HG03342 (cell line): ENCODE results near the gene ZNF267.
"Not testable (repeated sequence)": the region's sequence is repeated elsewhere in the genome, so short reads cannot be mapped to it uniquely, and the experiment has no call there.

ENCODE experiments used
- ATAC-seq: cut with Tn5 transposase; IDR thresholded peaks from one replicate; pipeline ENCODE4 v1.9.1; 2021; ENCODE audit warnings: mild to moderate bottlenecking, moderate library complexity; ENCODE audit not compliant: unreplicated experiment

ZNF267 gene

DNA sequence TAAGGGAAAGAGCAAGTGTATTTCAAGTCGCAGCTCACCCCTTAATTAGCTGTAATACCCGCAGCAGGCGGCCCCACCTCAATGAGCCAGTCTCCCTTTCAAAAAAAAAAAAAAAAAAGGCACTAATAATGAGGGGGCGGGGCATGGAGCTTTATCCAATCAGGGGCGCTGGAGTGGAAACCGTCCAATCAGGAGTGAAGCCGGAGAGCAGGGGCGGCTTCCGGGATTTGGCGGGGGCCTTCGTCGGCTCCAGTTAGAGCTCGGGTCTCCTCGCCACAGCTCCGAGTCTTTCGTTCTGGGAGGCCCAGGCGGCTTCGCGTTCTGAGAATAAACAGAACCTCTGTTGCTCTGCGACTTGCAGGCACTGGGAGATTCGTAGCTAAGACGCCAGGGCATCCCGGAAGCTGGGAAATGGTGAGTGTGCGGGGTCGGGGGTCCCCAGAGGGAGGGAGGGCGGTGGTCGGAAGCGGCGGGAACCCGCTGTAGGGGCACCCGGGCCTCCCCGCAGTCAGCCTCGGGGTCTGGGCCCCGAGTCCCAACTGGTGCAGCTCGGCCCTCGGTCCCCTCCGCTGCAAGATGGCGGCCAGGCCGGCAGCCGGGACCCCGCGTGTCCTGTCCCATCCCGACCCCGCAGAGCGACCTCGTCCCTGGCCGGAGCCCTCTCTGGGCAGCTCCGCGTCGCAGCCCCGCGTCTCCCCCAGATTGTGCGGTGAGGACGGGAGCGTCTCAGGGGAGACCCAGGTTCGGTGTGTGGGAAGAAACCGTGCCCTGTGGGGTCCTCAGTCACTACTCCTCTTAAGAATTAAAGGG, at the start of gene ZNF267:
ZNF267 (plus strand) TSS at position 252 of the 810 bp plus-strand sequence; CDS start at position 412, 160 bp downstream.
- peak; percentile 41 for ATAC-seq

DNA sequence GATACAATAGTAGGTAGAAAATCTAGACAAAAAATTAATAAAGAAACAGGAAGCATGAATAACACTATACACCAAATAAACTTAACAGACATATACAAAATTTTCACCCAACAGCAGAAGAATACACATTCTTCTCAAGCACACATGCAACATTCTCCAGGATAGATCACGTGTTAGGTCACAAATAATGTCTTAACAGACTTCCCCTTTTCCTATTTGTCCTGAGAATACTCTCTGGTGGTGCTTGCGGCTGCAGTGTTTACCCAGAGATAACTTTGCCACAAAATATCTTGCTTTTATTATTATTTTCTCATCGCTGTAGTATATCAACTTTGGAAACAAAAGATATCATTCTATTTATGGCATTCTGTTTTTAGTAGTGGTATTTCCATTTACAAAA, 40.6 kb upstream of the ZNF267 start:
- no peak for ATAC-seq

DNA sequence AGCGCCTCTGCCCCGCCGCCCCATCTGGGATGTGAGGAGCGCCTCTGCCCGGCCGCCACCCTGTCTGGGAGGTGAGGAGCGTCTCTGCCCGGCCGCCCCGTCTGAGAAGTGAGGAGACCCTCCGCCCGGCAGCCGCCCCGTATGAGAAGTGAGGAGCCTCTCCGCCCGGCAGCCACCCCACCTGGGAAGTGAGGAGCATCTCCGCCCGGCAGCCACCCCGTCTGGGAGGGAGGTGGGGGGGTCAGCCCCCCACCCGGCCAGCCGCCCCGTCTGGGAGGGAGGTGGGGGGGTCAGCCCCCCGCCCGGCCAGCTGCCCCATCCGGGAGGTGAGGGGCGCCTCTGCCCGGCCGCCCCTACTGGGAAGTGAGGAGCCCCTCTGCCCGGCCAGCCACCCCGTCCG, 37.2 kb upstream of the ZNF267 start:
- ATAC-seq = not testable (repeated sequence)

DNA sequence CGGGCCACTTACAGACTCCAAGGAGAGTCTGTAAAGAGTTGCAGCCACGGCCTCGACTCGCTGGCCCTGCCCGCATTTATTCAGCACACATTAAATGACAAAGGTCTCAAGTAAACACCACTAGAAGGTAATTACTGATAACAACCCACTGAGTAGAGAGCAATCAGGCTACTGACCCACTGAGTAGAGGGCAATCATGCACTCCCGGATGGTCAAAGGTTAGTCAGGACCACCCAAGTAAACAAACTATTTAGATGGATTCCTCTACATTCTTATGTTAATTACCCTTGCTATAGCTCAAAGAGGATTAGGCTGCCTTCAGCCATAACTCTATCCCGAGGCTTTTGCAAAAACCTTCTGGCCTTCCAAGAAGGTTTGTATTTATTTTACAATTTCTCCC, 30.7 kb upstream of the ZNF267 start:
- no peak for ATAC-seq

DNA sequence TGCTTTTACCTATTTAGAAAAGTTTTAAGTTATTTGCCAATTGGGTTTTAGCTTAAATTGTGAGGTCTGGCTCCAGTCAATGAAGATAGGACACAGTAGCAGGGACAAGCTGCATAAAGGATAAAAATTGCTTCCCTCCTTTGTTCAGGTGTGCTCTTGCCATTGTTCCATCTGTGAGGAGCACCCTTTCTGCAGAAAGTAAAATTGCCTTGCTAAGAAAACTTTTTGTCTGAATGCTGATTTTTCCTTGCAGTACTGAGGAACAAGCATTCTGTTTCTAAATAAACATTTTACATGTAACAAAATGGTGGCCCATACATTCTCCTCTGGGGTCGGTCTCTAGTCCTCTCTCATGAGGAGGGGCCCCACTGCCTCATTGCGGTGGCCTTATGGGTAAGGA, 25.0 kb upstream of the ZNF267 start:
- ATAC-seq = not testable (repeated sequence)

DNA sequence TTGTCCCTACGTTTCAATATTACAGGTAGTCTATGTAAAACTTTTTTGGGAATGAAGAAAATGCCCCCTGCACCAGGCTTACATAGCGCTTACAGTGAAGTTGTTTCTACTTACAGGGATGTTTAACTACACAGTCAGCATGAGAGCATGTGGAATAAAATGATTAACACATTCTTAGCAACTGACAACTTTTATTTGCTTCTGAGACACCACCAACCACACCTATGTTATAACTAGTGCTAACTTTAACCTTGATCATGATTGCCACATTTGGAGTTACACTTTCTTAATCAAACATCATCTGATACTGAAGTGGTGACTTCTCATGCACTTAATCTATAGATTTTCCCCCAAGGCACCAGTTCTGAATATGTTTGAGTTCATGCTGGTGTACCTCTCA, 20.3 kb upstream of the ZNF267 start:
- ATAC-seq = no peak

DNA sequence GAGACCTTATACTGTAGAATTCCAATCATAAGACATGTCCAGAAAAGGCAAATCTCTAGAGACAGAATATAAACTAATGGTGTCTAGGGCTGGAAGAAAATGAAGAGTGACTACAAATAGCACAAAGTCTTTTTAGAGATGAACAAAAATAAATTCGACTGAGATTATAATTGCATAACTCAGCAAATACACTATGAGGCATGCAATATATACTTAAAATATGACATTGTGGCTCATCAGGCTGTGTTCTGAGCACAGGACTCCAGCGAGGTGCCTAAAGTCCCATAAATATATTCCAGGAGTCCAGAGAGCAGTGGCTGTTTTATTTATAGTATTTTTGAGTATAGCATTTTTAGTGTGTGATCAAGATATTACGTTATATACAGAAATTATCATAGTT, 13.1 kb upstream of the ZNF267 start:
- ATAC-seq = no peak

DNA sequence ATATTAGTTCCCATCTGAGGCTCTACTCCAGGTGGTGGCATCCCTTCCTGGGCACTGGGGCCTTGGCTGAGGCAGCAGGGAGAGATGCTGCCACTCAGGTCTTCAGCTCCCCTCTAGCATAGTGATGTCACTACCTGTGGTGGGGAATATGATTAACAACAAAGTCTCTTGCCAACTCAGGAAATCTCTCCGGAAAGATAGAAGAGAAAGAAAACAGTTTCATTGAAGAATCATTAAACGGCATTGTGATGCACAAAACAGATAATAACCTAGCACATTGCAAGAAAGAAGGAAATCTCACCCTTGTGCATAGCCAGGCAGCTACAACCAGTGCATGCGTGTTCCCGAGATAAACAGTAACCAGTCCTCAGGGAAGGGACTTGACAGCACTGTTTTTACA, 12.2 kb upstream of the ZNF267 start:
- ATAC-seq = no peak

DNA sequence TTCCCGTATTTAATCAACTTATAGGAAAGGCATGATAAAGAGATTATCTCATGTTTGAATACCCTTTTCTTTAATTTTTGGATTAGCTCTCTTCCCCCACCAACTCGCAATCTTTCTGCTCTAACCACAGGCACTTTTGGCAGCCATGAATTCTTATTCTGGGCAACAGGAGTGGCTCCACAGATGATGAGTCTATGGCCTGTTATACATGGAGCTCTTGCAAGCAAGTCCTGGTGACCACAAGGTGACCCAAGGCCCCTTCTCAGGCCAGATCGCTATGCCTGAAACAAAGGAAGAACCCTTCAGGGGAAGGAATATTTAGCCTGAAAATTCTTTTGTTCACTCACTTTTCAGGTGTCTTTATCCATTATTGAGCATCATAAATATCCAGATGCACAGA, 10.8 kb upstream of the ZNF267 start:
- no peak for ATAC-seq

DNA sequence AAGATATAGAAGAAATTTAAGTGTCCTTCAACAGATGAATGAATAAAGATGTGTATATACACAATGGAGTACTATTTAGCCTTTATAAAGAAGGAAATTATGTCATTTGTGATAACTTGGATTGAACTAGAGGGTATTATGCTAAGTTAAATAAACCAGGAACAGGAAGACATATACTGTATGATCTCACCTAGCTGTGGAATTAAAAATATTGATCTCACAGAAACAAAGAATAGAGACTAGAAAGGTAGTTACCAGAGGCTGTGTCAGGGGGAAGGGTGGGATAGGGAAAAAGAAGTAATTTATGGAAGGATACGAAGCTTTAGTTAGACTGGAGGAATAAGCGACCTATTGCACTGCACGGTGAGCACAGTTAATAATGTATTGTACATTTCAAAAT, 5.4 kb upstream of the ZNF267 start:
- no peak for ATAC-seq

DNA sequence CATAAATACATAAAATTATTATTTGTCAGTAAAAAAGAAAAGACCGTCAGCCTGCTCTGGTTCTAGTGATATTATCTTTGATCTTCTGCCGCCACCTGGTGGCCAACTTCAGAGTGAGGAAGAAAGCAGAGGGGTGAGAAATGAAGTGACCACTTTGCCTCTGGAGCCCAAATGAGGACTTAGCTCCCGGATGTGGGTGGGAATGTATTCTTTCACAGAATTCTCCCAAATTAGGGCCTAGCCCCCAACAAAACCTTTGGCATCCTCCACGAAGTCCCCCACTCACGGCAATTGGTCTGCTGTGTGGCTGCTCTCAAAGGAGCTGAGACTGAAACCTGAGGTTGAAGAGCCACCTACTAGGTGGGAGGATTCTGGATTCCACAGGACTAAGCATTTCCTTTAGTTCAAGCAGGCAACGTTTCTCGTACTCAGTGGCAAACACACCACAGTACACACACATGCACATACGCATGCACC, 4.9 kb upstream of the ZNF267 start:
- no peak for ATAC-seq

DNA sequence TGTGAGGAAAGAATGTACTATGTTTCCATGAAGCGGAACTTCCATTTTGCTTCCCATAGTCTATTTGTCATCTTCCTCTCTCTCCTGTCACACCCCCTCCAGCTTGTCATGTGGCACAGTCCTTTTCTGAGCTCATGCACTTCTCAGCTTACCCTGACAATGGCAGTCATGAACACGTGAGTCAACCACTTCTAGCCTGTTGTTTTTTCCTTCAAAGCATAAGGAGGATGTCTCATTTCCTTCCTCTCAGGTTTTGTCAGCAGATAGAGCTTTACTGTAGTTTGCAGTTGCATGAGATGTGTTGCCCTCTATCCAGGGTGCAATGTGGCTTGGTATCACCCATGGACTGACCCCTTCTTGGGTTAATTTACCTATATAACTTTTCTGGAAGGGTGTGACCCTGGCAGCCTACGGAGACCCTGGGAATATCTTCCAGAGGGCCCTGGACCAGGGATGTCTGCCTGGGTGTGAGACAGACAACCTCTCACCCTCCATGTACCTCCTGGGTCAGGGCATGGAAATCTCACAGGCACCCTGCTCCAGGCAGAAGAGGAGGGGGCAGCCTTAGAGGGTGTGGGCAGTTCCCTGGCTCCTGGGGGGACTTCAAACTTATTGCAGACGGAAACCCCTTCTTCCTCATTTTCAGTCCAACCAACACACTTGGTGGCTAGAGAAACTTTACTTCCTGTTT, 4.0 kb upstream of the ZNF267 start:
- ATAC-seq = no peak

DNA sequence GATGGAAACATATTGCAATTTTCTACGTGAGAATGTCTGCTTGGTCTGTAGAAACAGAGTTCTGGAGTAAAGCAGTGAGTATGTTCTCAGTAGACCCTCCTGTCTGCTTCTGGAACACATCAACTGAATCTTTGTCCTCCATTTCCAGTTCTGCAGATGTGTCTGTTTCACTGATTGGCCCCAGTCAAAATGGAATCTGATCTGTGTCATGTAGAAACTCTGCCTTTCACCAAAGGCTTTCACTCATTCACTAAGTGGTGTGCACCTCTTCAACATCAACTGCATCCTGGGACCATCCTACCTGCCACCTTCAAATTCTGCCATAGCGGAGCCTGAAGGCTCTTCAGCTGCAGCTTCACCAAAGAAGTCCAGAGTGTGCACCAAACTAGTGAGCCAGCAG, 2.8 kb upstream of the ZNF267 start:
- no peak for ATAC-seq

DNA sequence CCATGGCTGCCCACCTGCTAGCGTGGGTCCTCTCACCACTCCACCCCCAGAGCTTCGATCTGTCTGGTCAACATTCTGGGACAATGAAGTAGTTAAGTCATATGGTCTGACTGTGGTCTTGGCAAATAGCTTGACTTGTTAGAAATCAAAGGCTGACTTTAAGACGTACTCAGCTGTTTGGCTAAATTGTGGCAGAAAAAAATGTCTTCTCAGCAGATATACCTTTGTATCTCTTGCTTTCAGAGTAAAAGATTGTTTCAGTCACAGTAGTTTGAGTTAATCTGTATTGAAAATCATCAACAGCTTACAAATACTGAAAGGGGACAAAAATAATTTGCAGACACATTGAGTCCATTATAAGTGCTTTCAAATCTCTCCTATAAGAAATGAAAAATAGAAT, 2.1 kb upstream of the ZNF267 start:
- ATAC-seq = no peak

DNA sequence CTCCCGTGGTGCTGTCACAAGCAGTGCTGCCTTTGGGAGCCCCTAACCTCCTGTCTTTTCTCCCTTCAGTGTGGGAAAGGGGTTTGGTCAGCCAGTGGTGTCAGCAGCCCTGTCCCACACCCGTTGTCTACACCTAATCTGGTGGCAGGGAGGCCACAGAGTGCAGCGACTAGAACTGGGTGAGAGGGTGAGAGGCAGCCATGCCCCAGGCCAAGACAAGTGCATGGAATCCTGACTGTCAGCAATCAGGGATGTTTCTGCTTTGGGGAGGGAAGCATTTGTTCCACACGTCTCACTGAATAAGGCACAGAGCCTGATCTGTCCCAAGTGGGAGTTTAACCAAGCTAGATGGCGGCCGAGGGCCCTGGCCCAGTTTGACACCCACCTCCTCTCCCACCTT, 1.4 kb upstream of the ZNF267 start:
- no peak for ATAC-seq

DNA sequence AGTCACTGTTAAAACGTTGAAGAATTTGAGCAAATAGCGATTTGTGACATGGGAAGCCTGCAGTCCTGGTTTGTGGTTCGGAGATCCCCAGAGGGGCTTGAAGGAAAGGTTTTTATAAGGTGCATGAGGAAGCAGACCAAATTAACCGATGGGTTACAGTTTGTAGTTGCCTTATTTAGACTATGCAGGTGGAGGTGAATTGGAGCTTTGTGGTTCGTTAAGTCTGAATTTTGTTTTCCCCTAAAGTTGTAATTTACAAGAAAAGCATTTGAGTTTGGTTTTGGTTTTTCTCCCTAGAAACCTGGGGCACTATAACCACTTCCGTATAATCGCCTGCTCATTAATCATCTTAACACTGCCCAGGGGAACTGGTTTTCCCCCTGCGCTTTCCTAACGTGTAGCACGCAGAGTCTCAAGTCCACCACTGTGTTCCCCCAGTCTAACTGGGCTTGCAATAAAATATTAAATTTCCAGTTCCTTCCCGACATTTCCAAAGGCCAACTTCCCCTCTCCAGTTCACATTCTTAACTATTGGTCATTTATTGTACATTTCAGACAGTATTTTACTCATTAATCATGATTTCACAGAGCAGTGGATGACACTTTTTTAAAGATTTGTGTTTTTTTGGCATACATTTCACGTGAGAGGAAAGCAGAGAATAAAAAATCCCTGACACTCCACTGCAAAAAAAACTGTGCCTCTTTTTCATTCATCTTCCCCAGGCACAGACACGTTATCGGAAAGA, 932 bp downstream of the ZNF267 start:
- ATAC-seq = peak; percentile 30

DNA sequence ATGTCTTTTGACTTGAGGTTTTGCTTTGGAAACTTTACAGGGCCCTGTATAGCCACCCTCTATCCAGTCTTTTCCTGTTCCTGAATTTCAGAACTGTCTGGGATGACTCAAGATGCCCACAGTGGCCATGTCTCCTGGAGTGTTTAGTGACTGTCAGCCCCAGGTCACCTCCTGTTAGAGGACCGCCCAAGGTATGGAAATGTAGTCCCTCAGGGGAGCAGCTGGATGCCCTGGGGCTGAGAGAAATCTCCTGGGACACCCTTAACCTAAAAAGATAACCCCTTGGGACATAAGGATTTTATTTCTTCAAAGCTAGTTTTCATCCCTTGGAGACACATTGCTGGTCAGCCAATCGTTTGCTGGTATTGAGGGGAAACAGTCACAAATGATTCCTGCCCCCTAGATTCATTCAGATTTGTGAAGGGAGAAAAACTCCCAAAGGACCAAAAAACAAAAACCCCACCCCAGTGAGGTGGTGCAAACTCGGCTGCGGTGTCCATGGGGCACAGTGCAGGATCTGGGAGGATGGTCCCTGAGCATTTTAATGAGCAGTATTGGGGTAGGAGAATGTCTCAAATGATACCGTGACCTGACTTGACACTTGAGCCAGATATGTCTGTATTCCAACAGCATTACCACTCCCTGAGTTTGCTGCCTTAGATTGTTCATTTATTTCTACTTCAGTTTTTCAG, 1.7 kb downstream of the ZNF267 start:
- ATAC-seq = no peak

DNA sequence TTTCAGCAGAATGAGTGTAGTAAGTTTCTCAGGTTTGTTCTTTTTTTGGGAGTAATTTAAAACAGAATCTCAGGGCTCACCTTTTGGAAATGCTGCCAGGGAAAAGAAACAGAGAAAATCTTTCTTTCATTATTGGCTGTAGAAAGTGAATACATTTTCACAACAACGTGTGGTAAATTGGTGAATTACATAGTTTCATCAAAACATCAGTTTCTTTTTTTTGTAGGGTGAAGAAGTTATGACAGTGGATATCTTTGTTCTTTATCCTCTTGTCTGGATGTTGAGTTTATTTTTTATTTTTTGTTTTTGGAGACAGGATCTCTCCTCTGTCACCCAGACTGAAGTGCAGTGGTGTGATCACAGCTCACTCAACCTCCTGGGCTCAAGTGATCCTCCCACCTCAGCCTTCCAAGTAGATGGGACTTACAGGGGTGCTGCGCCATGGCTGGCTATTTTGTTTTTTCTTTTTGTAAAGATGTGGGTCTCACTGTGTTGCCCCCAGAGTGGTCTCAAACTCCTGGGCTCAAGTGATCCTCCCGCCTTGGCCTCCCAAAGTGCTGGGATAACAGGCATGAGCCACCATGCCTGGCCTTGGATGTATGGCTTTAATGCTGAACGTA, 2.4 kb downstream of the ZNF267 start:
- ATAC-seq = no peak

DNA sequence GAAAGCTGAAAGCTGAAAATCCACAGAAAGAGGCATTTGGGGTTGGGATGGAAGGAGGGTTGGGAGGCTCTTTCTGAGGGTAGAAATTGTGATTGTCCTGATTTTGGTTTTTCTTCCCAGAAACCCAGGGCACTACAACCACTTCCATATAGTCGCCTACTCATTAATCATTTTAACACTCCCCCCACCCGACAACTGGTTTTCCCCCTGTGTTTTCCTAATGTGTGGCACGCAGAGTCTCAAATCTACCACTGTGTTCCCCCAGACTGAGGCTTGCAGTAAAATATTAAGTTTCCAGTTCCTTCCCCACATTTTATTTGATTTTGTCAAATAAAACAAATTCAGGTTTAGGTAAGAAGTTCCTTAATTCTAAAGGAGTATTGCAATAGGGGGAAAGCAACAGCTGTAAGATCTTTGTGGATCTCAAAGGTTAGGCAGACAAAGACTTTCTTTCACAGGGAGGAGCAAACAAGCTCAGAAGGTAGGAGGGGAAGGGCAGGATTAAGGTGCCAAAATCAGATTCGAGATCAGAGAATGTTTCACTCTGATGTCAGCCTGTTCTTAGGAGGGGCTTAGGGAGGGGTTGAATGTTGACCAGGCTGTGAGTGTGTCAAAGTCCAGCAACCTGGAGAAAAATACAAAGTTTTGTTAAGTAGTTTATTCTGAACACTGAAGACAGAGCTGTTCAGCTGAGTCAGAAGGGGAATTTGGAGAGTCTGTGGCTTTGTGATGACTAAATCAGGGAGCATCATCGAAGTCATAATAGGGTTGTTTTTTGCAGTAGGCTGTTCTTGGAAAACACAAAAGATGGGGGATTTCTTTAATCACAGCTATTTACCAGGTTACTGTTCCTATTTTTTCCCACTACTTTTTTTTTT, 3.6 kb downstream of the ZNF267 start:
- peak; percentile 55 for ATAC-seq
